HepG2 (cell line): Measurements from ENCODE around the gene BTBD19. TPM values are rescaled to one million over a fixed set of nuclear protein-coding genes. Genes with fewer than 3 reads are reported as not detected.
A peak's percentile ranks its signal among the peaks of the same experiment; 100 is the strongest.

Experiments
- AGO2 ChIP-seq: fragments of 200-400 bp; formaldehyde crosslinking; optimal IDR thresholded peaks from 2 replicates; pipeline ENCODE3; 2017; ENCODE audit warnings: mild to moderate bottlenecking, low read depth, low read length, moderate library complexity
- FOXA3 ChIP-seq: IDR thresholded peaks from 2 replicates; pipeline ENCODE4 v1.6.1; 2016; ENCODE audit warnings: missing genetic modification reagents, missing compliant biosample characterization
- FOXK1 ChIP-seq: sonication (generic); formaldehyde crosslinking; IDR thresholded peaks from 2 replicates; pipeline ENCODE4 v1.4.0; 2020; ENCODE audit warnings: low read depth, missing genetic modification reagents, borderline replicate concordance
- KMT2B ChIP-seq: IDR thresholded peaks from 2 replicates; pipeline ENCODE4 v1.6.1; 2016; ENCODE audit warnings: missing genetic modification reagents, missing compliant biosample characterization
- MIER3 ChIP-seq: IDR thresholded peaks from 2 replicates; pipeline ENCODE4 v1.6.1; 2016; ENCODE audit warnings: missing compliant biosample characterization, borderline replicate concordance
- PHF5A ChIP-seq: IDR thresholded peaks from one replicate; pipeline ENCODE4 v1.6.1; 2018; ENCODE audit warnings: low read depth, missing genetic modification reagents; ENCODE audit not compliant: unreplicated experiment
- POGK ChIP-seq: sonication (generic); formaldehyde crosslinking; conservative IDR thresholded peaks from 2 replicates; pipeline ENCODE4 v1.8.0; 2022; ENCODE audit warnings: mild to moderate bottlenecking, moderate library complexity, missing genetic modification reagents
- POLR2G ChIP-seq: fragments of 200-400 bp; formaldehyde crosslinking; IDR thresholded peaks from 2 replicates; pipeline ENCODE4 v1.6.1; 2018; ENCODE audit warnings: mild to moderate bottlenecking, low read depth, low read length, moderate library complexity
- RNF2 ChIP-seq: fragments of 450-650 bp; conservative IDR thresholded peaks from 2 replicates; pipeline ENCODE4 v1.6.1; 2016; ENCODE audit warnings: low read depth
- RNF219 ChIP-seq: sonication (generic); formaldehyde crosslinking; IDR thresholded peaks from 2 replicates; pipeline ENCODE4 v1.5.0; 2020; ENCODE audit warnings: mild to moderate bottlenecking, missing genetic modification reagents
- SAP130 ChIP-seq: IDR thresholded peaks from 2 replicates; pipeline ENCODE4 v1.6.1; 2016; ENCODE audit warnings: low read depth
- SP4 ChIP-seq: sonication (generic); formaldehyde crosslinking; IDR thresholded peaks from 2 replicates; pipeline ENCODE4 v1.8.1; 2023; ENCODE audit warnings: mild to moderate bottlenecking, missing genetic modification reagents
- TCF12 ChIP-seq, 2 experiments: fragments of 450-650 bp in 1 of 2; sonication (generic) in 1 of 2; formaldehyde crosslinking in 1 of 2; IDR thresholded peaks; 2 replicates each; pipeline versions ENCODE4 v1.6.1 to v1.8.0; 2017 to 2022; ENCODE audit warnings: antibody characterized with exemption in 1 of 2, mild to moderate bottlenecking in 1 of 2, missing genetic modification reagents in 1 of 2, moderate library complexity in 1 of 2
- ZNF10 ChIP-seq: sonication (generic); formaldehyde crosslinking; IDR thresholded peaks from 2 replicates; pipeline ENCODE4 v1.4.0; 2020; ENCODE audit warnings: mild to moderate bottlenecking, low read depth, missing genetic modification reagents, borderline replicate concordance
- ZNF451 ChIP-seq: sonication (generic); formaldehyde crosslinking; IDR thresholded peaks from 2 replicates; pipeline ENCODE4 v1.5.0; 2020; ENCODE audit warnings: mild to moderate bottlenecking, missing genetic modification reagents
- ZNF562 ChIP-seq: sonication (generic); formaldehyde crosslinking; IDR thresholded peaks from 2 replicates; pipeline ENCODE4 v1.8.0; 2022; ENCODE audit warnings: missing genetic modification reagents, borderline replicate concordance
- ZNF629 ChIP-seq: sonication (generic); formaldehyde crosslinking; conservative IDR thresholded peaks from 2 replicates; pipeline ENCODE4 v1.5.0; 2020; ENCODE audit warnings: missing genetic modification reagents
- ZNF772 ChIP-seq: sonication (generic); formaldehyde crosslinking; IDR thresholded peaks from 2 replicates; pipeline ENCODE4 v1.5.0; 2020; ENCODE audit warnings: mild to moderate bottlenecking, missing genetic modification reagents
- polyA plus RNA-seq, 8 experiments: library from polyadenylated mRNA; depleted of rRNA in 3 of 8; stranded (reverse) in 7 of 8; unstranded in 1 of 8; fragments of >200 nt; fragmentation: Illumina TruSeq in 4 of 8; extraction: Trizol in 4 of 8; gene quantifications; 2 replicates each; pipeline versions ENCODE4 v1.2.1 to v1.2.3, GENCODE V29; 2011 to 2016; ENCODE audit warnings: low read depth in 4 of 8, missing spikeins in 1 of 8, mixed read lengths in 1 of 8; ENCODE audit not compliant: insufficient read depth in 1 of 8
- total RNA-seq, 5 experiments: library from RNA; depleted of rRNA; stranded (reverse); fragments of >200 nt; fragmentation: Illumina TruSeq; extraction: Trizol; gene quantifications; 2 replicates each; pipeline ENCODE4 v1.2.3, GENCODE V29; 2016; ENCODE audit warnings: low read depth in 1 of 5
- TF ChIP-seq, protein P1 (sequence below): sonication (generic); formaldehyde crosslinking; IDR thresholded peaks from 2 replicates; pipeline ENCODE4 v1.4.0; 2020; ENCODE audit warnings: missing genetic modification reagents, low read depth, mild to moderate bottlenecking, borderline replicate concordance
- TF ChIP-seq, protein P2 (sequence below): sonication (generic); formaldehyde crosslinking; conservative IDR thresholded peaks from 2 replicates; pipeline ENCODE4 v1.4.0; 2020; ENCODE audit warnings: missing genetic modification reagents
- TF ChIP-seq, protein P3 (sequence below): sonication (generic); formaldehyde crosslinking; IDR thresholded peaks from 2 replicates; pipeline ENCODE4 v1.4.0; 2020; ENCODE audit warnings: missing genetic modification reagents, borderline replicate concordance

BTBD19 gene
- total and polyA plus RNA-seq, 2 of the 13 experiments (the other 11 are each of a cell fraction or from before 2014, with no cell fraction given) = 2.7 to 6.7 TPM

GRCh38 chr1:44786138-44786840, 22.0 kb upstream of the BTBD19 start (continued):
- no peak for TF ChIP-seq ZNF10 (CRISPR knock-in tag)
- TF ChIP-seq MIER3 (CRISPR knock-in tag) = no peak
- TF ChIP-seq RNF2 = no peak
- TF ChIP-seq, protein P1, sequence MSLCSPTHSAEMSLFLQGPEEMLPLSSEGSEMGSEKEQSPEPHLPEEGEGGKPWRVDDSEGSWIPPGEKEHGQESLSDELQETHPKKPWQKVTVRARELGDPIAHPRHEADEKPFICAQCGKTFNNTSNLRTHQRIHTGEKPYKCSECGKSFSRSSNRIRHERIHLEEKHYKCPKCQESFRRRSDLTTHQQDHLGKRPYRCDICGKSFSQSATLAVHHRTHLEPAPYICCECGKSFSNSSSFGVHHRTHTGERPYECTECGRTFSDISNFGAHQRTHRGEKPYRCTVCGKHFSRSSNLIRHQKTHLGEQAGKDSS (CRISPR knock-in tag) = no peak
- TF ChIP-seq ZNF629 (CRISPR knock-in tag) = no peak
- no peak for TF ChIP-seq PHF5A (CRISPR knock-in tag)
- no peak for TF ChIP-seq TCF12 (IDR thresholded peaks at IDR 0.05)
- TF ChIP-seq TCF12 (CRISPR knock-in tag; IDR thresholded peaks at IDR 0.05) = no peak
- no peak for TF ChIP-seq ZNF772 (CRISPR knock-in tag)
- 0 out of 2 replicates have a peak, but pooled peaks have one; percentile 18 for TF ChIP-seq FOXK1 (CRISPR knock-in tag)
- TF ChIP-seq SAP130 = peak; percentile 70; the same call in 1 of the 2 replicates
- TF ChIP-seq, protein P2, sequence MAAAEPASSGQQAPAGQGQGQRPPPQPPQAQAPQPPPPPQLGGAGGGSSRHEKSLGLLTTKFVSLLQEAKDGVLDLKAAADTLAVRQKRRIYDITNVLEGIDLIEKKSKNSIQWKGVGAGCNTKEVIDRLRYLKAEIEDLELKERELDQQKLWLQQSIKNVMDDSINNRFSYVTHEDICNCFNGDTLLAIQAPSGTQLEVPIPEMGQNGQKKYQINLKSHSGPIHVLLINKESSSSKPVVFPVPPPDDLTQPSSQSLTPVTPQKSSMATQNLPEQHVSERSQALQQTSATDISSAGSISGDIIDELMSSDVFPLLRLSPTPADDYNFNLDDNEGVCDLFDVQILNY = no peak
- TF ChIP-seq FOXA3 (CRISPR knock-in tag) = no peak
- TF ChIP-seq, protein P3, sequence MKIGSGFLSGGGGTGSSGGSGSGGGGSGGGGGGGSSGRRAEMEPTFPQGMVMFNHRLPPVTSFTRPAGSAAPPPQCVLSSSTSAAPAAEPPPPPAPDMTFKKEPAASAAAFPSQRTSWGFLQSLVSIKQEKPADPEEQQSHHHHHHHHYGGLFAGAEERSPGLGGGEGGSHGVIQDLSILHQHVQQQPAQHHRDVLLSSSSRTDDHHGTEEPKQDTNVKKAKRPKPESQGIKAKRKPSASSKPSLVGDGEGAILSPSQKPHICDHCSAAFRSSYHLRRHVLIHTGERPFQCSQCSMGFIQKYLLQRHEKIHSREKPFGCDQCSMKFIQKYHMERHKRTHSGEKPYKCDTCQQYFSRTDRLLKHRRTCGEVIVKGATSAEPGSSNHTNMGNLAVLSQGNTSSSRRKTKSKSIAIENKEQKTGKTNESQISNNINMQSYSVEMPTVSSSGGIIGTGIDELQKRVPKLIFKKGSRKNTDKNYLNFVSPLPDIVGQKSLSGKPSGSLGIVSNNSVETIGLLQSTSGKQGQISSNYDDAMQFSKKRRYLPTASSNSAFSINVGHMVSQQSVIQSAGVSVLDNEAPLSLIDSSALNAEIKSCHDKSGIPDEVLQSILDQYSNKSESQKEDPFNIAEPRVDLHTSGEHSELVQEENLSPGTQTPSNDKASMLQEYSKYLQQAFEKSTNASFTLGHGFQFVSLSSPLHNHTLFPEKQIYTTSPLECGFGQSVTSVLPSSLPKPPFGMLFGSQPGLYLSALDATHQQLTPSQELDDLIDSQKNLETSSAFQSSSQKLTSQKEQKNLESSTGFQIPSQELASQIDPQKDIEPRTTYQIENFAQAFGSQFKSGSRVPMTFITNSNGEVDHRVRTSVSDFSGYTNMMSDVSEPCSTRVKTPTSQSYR = no peak
- no peak for TF ChIP-seq ZNF562 (CRISPR knock-in tag)
- TF ChIP-seq POLR2G = no peak; the same call in 1 of the 2 replicates
- peak; percentile 71 for TF ChIP-seq AGO2
- 0 out of 2 replicates have a peak, but pooled peaks have one; percentile 55 for TF ChIP-seq ZNF451 (CRISPR knock-in tag)
- no peak for TF ChIP-seq RNF219 (CRISPR knock-in tag)
- peak; percentile 40; the same call in 1 of the 2 replicates for TF ChIP-seq SP4 (CRISPR knock-in tag)
- no peak for TF ChIP-seq POGK
- no peak for TF ChIP-seq KMT2B (CRISPR knock-in tag)
